Tibial artery (tissue), 4 donors: Measurements from ENCODE around the gene MACROH2A1.

Source experiments
- DNase-seq, 2 donors: peaks; one replicate each; pipeline ENCODE4 v3.0.0-alpha.2; 2019
- H3K27ac ChIP-seq, 2 donors: fragments of 200-600 bp; sonication (generic) in 1 of 2; 1 replicate in 1 of 2; 2 replicates in 1 of 2; pipeline ENCODE4 v1.5.1; 2018 to 2019; ENCODE audit warnings: mild to moderate bottlenecking in 1 of 2
- H3K27me3 ChIP-seq, 2 donors: fragments of 200-600 bp; sonication (generic) in 1 of 2; one replicate each; pipeline versions ENCODE4 v1.5.1 to v1.6.0; 2016 to 2019
- H3K36me3 ChIP-seq, 3 donors: fragments of 200-600 bp; sonication (generic) in 2 of 3; one replicate each; pipeline ENCODE4 v1.5.1; 2016 to 2019; ENCODE audit warnings: mild to moderate bottlenecking in 2 of 3
- H3K4me1 ChIP-seq, 4 donors: fragments of 200-600 bp; sonication (generic) in 2 of 4; 1 replicate in 3 of 4; 2 replicates in 1 of 4; pipeline ENCODE4 v1.5.1; 2016 to 2019
- H3K4me3 ChIP-seq, 2 donors: fragments of 200-600 bp; sonication (generic) in 1 of 2; 1 replicate in 1 of 2; 2 replicates in 1 of 2; pipeline ENCODE4 v1.5.1; 2018 to 2019; ENCODE audit warnings: mild to moderate bottlenecking in 2 of 2
- H3K9me3 ChIP-seq, 3 donors: fragments of 200-600 bp; sonication (generic) in 1 of 3; one replicate each; pipeline ENCODE4 v1.5.1; 2016 to 2019
- intact Hi-C: fragments of 100-400 bp; cut with DNase I; formaldehyde crosslinking; loops from one replicate; pipeline ENCODE4 v1.15.0; 2023; ENCODE audit warnings: low total_unique reads
- TF ChIP-seq, protein P1 (sequence below), 2 experiments: fragments of 200-600 bp in 1 of 2; fragments of 450-650 bp in 1 of 2; IDR thresholded peaks; one replicate each; pipeline ENCODE4 v1.5.1; 2017 to 2019; ENCODE audit warnings: antibody characterized with exemption in 2 of 2, mild to moderate bottlenecking in 1 of 2, moderate library complexity in 1 of 2

Gene MACROH2A1

GRCh38 chr5:135379046-135379654, 19.9 kb downstream of the MACROH2A1 start:
- Histone ChIP-seq H3K27ac (no peak overlapping the region), H3K36me3 (peaks cover 26 to 73% (median 68%) of the 10 kb centered on the region in 3 donors), H3K4me3 (no peak overlapping the region), H3K9me3 (no peaks in the 10 kb centered on the region), H3K4me1 (peaks cover 0 to 23% (median 9%) of the 10 kb centered on the region in 4 donors), H3K27me3 (no peaks in the 10 kb centered on the region)
- no peak for DNase-seq
- intact Hi-C loops, result no loop called here
- TF ChIP-seq, protein P1, sequence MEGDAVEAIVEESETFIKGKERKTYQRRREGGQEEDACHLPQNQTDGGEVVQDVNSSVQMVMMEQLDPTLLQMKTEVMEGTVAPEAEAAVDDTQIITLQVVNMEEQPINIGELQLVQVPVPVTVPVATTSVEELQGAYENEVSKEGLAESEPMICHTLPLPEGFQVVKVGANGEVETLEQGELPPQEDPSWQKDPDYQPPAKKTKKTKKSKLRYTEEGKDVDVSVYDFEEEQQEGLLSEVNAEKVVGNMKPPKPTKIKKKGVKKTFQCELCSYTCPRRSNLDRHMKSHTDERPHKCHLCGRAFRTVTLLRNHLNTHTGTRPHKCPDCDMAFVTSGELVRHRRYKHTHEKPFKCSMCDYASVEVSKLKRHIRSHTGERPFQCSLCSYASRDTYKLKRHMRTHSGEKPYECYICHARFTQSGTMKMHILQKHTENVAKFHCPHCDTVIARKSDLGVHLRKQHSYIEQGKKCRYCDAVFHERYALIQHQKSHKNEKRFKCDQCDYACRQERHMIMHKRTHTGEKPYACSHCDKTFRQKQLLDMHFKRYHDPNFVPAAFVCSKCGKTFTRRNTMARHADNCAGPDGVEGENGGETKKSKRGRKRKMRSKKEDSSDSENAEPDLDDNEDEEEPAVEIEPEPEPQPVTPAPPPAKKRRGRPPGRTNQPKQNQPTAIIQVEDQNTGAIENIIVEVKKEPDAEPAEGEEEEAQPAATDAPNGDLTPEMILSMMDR (IDR thresholded peaks at IDR 0.05), result no peak

DNA sequence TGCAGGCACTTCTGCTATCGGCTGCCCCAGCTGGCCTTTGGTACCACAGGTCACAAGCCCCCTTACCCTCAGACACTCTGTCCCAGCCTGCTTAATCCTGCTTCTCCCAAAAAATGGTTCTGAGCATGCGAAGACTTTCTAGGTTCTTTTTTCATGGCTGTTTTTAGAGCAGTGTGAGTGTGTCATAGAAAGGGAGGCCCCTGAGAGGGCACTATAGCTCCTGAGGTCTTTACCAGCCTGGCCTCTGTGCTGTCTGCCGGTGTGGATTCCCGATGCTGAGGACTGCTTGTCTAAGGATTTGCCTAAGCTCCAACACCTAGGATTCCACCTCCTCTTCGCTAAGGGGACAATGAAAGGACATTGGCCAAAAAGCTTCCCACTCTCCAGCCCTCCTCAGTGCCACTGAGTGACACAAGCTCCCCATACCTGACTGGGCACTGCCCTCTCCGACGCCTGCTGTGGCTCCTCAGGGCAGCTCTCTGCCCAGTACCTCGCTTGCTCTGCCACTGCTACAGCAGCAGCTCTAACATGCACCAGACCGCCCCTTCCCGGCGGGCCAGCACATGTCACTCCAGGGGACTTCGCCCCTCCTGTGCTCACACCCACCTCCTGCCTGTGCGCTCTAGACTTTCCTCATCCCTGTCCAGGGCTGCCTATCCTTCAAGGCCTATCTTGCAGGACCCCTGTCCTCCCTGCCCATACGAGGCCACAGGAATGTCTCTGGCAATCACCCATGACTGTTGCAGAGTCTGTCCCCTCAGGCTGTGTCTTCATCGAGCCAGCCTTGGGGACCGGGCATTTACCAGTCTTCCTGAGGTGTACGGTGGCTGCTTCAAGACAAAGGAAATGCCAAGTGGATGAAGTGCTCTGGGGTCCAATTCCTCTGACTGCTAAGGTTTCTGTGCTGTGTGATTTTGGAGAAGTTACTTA, 21.0 kb downstream of the MACROH2A1 start:
- Histone ChIP-seq H3K27ac (no peak overlapping the region), H3K9me3 (no peaks in the 10 kb centered on the region), H3K36me3 (peaks cover 20 to 70% (median 57%) of the 10 kb centered on the region in 3 donors), H3K4me1 (peaks cover 0 to 26% (median 13%) of the 10 kb centered on the region in 4 donors), H3K4me3 (no peak overlapping the region), H3K27me3 (no peaks in the 10 kb centered on the region)
- TF ChIP-seq, protein P1 (IDR thresholded peaks at IDR 0.05), result no peak
- intact Hi-C loops, result no loop called here
- DNase-seq, result no peak

DNA sequence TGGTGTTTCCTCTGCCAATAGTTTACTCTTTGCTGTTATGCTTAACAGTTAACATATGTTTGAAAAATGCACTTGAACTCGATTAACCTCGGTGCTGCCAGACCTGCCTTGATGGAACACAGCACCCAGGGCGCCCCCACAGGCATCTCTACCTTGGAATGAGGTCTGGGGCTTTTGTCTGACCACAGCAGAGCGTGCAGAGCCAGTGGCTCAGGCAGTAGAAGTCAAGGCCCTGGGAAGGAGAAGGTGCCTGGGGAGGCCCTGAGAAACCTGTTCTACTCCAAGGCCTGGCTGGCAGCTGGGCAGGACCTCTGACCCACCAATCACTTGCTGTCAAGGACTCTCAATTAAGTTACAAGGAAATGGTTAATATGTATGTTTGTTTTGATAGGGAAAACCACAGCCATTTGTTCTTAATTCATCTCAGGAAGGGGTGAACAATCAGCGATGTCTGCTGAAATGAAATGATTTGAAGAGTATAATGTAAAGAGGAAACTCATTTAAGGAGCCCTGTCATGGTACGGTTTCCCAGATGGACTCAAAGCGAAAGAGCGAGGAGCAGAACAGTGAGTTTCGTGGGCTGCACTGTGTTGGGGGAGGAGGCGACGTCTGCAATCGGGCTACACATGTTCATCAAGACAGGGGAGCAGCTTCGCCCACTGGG, 21.9 kb downstream of the MACROH2A1 start:
- no peak for DNase-seq
- intact Hi-C loops, result no loop called here

DNA sequence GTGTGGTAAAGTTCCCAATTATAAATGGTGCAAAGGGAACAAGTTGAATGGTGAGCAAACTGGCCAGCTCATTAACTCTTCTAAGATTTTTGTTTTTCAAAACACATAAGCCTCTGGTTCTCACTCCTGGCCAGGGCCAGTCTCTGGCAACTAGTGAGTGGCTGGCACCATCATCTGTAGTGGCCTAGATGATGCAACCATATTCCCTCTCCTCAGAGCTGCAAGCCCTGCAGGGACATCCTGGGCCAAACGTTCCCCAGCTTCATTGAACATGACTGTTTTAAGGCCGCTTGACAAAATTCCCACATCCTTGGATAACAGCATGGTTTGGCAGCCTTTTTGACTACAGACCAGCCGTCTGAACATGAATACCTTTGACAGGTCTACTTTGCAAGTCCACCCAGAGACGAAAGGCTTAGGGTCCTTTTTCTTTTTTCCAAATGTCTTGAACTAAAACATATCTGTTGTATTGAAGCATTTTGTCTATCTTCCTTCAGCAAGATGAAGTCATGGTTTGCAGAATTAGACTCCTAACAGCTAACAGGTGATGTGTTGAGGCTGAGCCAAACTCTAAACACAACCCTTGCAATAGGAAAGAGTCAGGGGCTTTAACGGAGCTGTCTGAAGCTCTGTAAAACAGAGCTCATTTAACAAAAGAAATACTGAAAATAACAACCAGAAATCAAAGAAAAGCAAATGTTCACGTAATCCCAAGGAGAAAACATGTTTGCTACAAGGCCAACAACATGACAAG, 23.8 kb downstream of the MACROH2A1 start:
- Histone ChIP-seq H3K9me3 (no peaks in the 10 kb centered on the region), H3K4me3 (no peak overlapping the region), H3K27me3 (no peaks in the 10 kb centered on the region), H3K27ac (no peak overlapping the region), H3K4me1 (peaks cover 0 to 31% (median 13%) of the 10 kb centered on the region in 4 donors), H3K36me3 (peaks cover 9 to 47% (median 38%) of the 10 kb centered on the region in 3 donors)
- TF ChIP-seq, protein P1 (IDR thresholded peaks at IDR 0.05), result no peak
- DNase-seq, result no peak
- intact Hi-C loops, result no loop called here

More for the DNA sequence above, 21.9 kb downstream of the MACROH2A1 start:
- Histone ChIP-seq H3K9me3 (no peaks in the 10 kb centered on the region), H3K36me3 (peaks cover 12 to 60% (median 48%) of the 10 kb centered on the region in 3 donors), H3K4me1 (peaks cover 0 to 31% (median 13%) of the 10 kb centered on the region in 4 donors), H3K27ac (no peak overlapping the region), H3K4me3 (no peak overlapping the region), H3K27me3 (no peaks in the 10 kb centered on the region)
- TF ChIP-seq, protein P1 (IDR thresholded peaks at IDR 0.05), result no peak
